Common myeloid progenitor, CD34-positive (primary cell): Measurements from ENCODE around the gene CNPY4.

Experiments used
- CTCF ChIA-PET: fragments of 350-600 bp; sonication (Branson Sonifier 250); formaldehyde crosslinking; loops from one replicate; lab custom pipeline; 2021; ENCODE audit warnings: antibody characterized with exemption; lab: Charles Lee
- POLR2A ChIA-PET: fragments of 350-600 bp; sonication (Branson Sonifier 250); formaldehyde crosslinking; loops from one replicate; lab custom pipeline; 2021; ENCODE audit warnings: antibody characterized with exemption; lab: Charles Lee
- DNase-seq, 3 donors: peaks; one replicate each; pipeline versions ENCODE4 v3.0.0 to v3.0.0-alpha.2; 2013
- H3K27ac ChIP-seq, 2 experiments: 1 replicate in 1 of 2; 2 replicates in 1 of 2; pipeline ENCODE4 v1.7.0; 2013; ENCODE audit warnings: inconsistent platforms in 2 of 2, low read length in 2 of 2, mild to moderate bottlenecking in 2 of 2, low read depth in 1 of 2, moderate library complexity in 1 of 2; ENCODE audit not compliant: severe bottlenecking in 2 of 2, insufficient read depth in 1 of 2, poor library complexity in 1 of 2
- H3K27me3 ChIP-seq, 5 experiments: replicated peaks in 2 of 5; 1 replicate in 3 of 5; 2 replicates in 2 of 5; pipeline versions ENCODE4 v1.6.1 to v1.7.0; 2013; ENCODE audit warnings: low read length in 4 of 5, mild to moderate bottlenecking in 2 of 5, moderate library complexity in 2 of 5, inconsistent platforms in 1 of 5; ENCODE audit not compliant: insufficient read depth in 5 of 5, control insufficient read depth in 4 of 5
- H3K36me3 ChIP-seq, 4 experiments: 1 replicate in 2 of 4; 2 replicates in 2 of 4; pipeline versions ENCODE4 v1.6.1 to v1.7.0; 2013; ENCODE audit warnings: low read length in 3 of 4, control low read depth in 1 of 4, mild to moderate bottlenecking in 1 of 4; ENCODE audit not compliant: control insufficient read depth in 4 of 4, insufficient read depth in 4 of 4
- H3K4me1 ChIP-seq, 4 experiments: 1 replicate in 3 of 4; 2 replicates in 1 of 4; pipeline versions ENCODE4 v1.6.1 to v1.7.1; 2013; ENCODE audit warnings: low read length in 3 of 4, mild to moderate bottlenecking in 3 of 4, control low read depth in 1 of 4, inconsistent platforms in 1 of 4, moderate library complexity in 1 of 4; ENCODE audit not compliant: control insufficient read depth in 4 of 4, insufficient read depth in 4 of 4; ENCODE audit errors: control extremely low read depth in 1 of 4
- H3K4me3 ChIP-seq, 7 experiments: 1 replicate in 4 of 7; 2 replicates in 3 of 7; pipeline versions ENCODE4 v1.5.1 to v1.7.0; 2013; ENCODE audit warnings: mild to moderate bottlenecking in 7 of 7, low read length in 6 of 7, moderate library complexity in 6 of 7, inconsistent platforms in 2 of 7, low read depth in 2 of 7, control low read depth in 1 of 7; ENCODE audit not compliant: insufficient read depth in 4 of 7, control insufficient read depth in 1 of 7; ENCODE audit errors: extremely low read depth in 1 of 7
- H3K9me3 ChIP-seq, 5 experiments: 1 replicate in 4 of 5; 2 replicates in 1 of 5; pipeline versions ENCODE4 v1.6.1 to v1.7.1; 2013; ENCODE audit warnings: low read length in 4 of 5, mild to moderate bottlenecking in 2 of 5, inconsistent platforms in 1 of 5, low read depth in 1 of 5, moderate library complexity in 1 of 5; ENCODE audit not compliant: control insufficient read depth in 4 of 5, insufficient read depth in 2 of 5; ENCODE audit errors: control extremely low read depth in 1 of 5
- WGBS: methylation state at CpG from one replicate; pipeline ENCODE4 v1.1.5; 2013; ENCODE audit not compliant: insufficient coverage; 5-methylcytosine and 5-hydroxymethylcytosine counted together

CNPY4 gene

GRCh38 chr7:100118388-100119071 is 904 bp upstream of the CNPY4 start:
- Histone ChIP-seq H3K4me3 (peak overlapping the region; percentile 73 to 97 (median 94)), H3K36me3 (peaks cover 0 to 7% (median 3%) of the 10 kb centered on the region in 4 experiments), H3K4me1 (peaks cover 2 to 22% (median 12%) of the 10 kb centered on the region in 4 experiments), H3K27ac (peak overlapping the region; percentile 97 to 99), H3K9me3 (no peaks in the 10 kb centered on the region), H3K27me3 (no peaks in the 10 kb centered on the region)
- 22% methylated on average over 17 of the region's 18 CpGs for WGBS
- no peak for DNase-seq
- ChIA-PET CTCF (no interaction called here), POLR2A (no interaction called here)

GRCh38 chr7:100119970-100120732 is 717 bp downstream of the CNPY4 start:
- H3K27me3 ChIP-seq, result no peaks in the 10 kb centered on the region
- ChIA-PET POLR2A (interaction anchor here (1.2 kb wide), 1 partner anchor 19 kb away, joined by 4 read pairs; the partner anchor contains the start of genes AP4M1 and MCM7), CTCF (interaction anchor here (0.9 to 1.8 kb wide), 6 partner anchors 10 to 32 kb away, joined by 3 to 5 read pairs (median 4); no protein-coding TSS in a partner anchor)
- WGBS, result 47% methylated on average over 14 of the region's 19 CpGs
- DNase-seq, result peak; percentile 49 to 76 (median 72)
- peak overlapping the region; percentile 55 to 97 (median 94) for H3K4me3 ChIP-seq
- H3K36me3 ChIP-seq, result peaks cover 0 to 6% (median under 1%) of the 10 kb centered on the region in 4 experiments
- peaks cover 2 to 24% (median 15%) of the 10 kb centered on the region in 4 experiments for H3K4me1 ChIP-seq
- no peaks in the 10 kb centered on the region for H3K9me3 ChIP-seq
- H3K27ac ChIP-seq, result peak overlapping the region; percentile 97 to 99

GRCh38 chr7:100120733-100121036 is 1.3 kb downstream of the CNPY4 start:
- DNase-seq, result no peak
- Histone ChIP-seq H3K36me3 (peaks cover 0 to 6% (median under 1%) of the 10 kb centered on the region in 4 experiments), H3K9me3 (no peaks in the 10 kb centered on the region), H3K4me3 (peak overlapping the region in 3 of 7 experiments; percentile 84 to 95 (median 95)), H3K27ac (peak overlapping the region in 1 of 2 experiments; percentile 99), H3K27me3 (no peaks in the 10 kb centered on the region), H3K4me1 (peaks cover 2 to 27% (median 17%) of the 10 kb centered on the region in 4 experiments)
- ChIA-PET CTCF (interaction anchor here (0.9 to 1.8 kb wide), 6 partner anchors 9 to 33 kb away, joined by 3 to 5 read pairs (median 4); no protein-coding TSS in a partner anchor), POLR2A (interaction anchor here (1.2 kb wide), 1 partner anchor 19 kb away, joined by 4 read pairs; the partner anchor contains the start of genes AP4M1 and MCM7)
- 91% methylated on average over 1 of the region's 1 CpG for WGBS

DNA sequence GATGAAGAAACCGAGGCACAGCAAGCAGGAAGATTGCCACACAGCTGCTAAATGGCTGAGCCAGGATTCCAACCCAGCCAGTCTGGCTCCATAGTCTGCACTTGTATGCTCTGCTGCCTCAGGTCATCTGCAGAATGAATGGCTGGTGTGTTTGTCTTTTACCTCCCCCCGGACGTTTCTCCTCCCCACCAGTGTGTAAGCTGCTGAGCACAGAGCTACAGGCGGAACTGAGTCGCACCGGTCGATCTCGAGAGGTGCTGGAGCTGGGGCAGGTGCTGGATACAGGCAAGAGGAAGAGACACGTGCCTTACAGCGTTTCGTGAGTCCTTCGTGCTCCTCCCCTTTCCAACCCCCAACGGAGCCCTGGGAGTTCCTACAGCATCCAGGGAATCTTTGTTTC is 2.6 kb downstream of the CNPY4 start:
- CTCF ChIA-PET, result no interaction called here
- 98% methylated on average over 6 of the region's 13 CpGs for WGBS
- POLR2A ChIA-PET, result no interaction called here
- Histone ChIP-seq H3K36me3 (peaks cover 0 to 6% (median under 1%) of the 10 kb centered on the region in 4 experiments), H3K4me3 (no peak overlapping the region), H3K27ac (no peak overlapping the region), H3K27me3 (no peaks in the 10 kb centered on the region), H3K9me3 (no peaks in the 10 kb centered on the region), H3K4me1 (peaks cover 2 to 32% (median 25%) of the 10 kb centered on the region in 4 experiments)
- DNase-seq, result no peak

DNA sequence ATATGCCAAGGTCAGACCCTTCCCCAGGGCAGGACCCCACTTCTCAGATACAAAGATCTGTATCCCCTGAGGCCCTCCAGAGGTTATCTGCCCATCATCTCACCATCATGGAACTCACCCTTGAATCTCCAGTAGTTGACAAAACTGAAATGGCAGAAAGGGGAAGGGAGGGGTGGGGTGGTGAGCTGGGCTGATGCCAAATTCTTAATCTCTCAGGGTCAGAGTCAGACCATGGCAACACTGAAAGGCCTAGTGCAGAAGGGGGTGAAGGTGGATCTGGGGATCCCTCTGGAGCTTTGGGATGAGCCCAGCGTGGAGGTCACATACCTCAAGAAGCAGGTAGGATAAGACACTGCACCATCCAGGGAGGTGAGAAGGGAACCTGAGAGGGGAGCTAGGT is 3.1 kb downstream of the CNPY4 start:
- 90% methylated on average over 1 of the region's 1 CpG for WGBS
- peaks cover 2 to 35% (median 28%) of the 10 kb centered on the region in 4 experiments for H3K4me1 ChIP-seq

DNA sequence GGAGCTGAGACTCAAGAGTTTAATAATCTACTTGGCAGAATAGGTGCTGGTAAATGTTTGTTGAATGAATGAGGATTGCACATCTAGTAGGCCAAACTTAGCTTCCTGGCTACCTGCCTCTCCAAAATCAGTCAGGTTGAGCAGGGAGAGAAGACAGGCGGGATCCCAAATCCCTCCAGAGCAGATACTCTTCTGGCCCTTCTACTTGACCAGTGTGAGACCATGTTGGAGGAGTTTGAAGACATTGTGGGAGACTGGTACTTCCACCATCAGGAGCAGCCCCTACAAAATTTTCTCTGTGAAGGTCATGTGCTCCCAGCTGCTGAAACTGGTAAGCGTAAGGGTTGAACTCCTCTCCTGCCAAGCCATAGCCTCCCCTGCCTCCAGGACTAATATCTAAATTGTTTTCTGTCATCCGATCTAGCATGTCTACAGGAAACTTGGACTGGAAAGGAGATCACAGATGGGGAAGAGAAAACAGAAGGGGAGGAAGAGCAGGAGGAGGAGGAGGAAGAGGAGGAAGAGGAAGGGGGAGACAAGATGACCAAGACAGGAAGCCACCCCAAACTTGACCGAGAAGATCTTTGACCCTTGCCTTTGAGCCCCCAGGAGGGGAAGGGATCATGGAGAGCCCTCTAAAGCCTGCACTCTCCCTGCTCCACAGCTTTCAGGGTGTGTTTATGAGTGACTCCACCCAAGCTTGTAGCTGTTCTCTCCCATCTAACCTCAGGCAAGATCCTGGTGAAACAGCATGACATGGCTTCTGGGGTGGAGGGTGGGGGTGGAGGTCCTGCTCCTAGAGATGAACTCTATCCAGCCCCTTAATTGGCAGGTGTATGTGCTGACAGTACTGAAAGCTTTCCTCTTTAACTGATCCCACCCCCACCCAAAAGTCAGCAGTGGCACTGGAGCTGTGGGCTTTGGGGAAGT is 5.1 kb downstream of the CNPY4 start:
- ChIA-PET POLR2A (no interaction called here), CTCF (interaction anchor here (0.7 to 2.1 kb wide), 8 partner anchors 8 to 93 kb away, joined by 3 to 7 read pairs (median 3); partner anchors contain the start of gene AP4M1)
- Histone ChIP-seq H3K4me1 (peaks cover 0 to 46% (median 33%) of the 10 kb centered on the region in 4 experiments), H3K36me3 (peaks cover 0 to 6% (median under 1%) of the 10 kb centered on the region in 4 experiments), H3K27me3 (no peaks in the 10 kb centered on the region), H3K9me3 (no peaks in the 10 kb centered on the region), H3K4me3 (no peak overlapping the region), H3K27ac (peak overlapping the region in 1 of 2 experiments; percentile 60)
- no peak for DNase-seq
- WGBS, result 74% methylated on average over 4 of the region's 4 CpGs

More for the DNA sequence above, 3.1 kb downstream of the CNPY4 start:
- Histone ChIP-seq H3K36me3 (peaks cover 0 to 6% (median under 1%) of the 10 kb centered on the region in 4 experiments), H3K9me3 (no peaks in the 10 kb centered on the region), H3K4me3 (no peak overlapping the region), H3K27me3 (no peaks in the 10 kb centered on the region), H3K27ac (no peak overlapping the region)
- CTCF ChIA-PET, result interaction anchor here (1.0 kb wide), 1 partner anchor 96 kb away, joined by 4 read pairs; no protein-coding TSS in a partner anchor
- peak in 2 of 3 donors; percentile 45 to 49 for DNase-seq
- POLR2A ChIA-PET, result no interaction called here
